GM12875 (cell line): ENCODE data around the gene MBNL1.

Experiments
- H3K4me3 ChIP-seq: one replicate; pipeline ENCODE4 v1.5.1; 2011; ENCODE audit warnings: low read depth, low read length, control low read depth
- TF ChIP-seq, protein P1 (sequence below): IDR thresholded peaks from 2 replicates; pipeline ENCODE4 v1.5.1; 2011; ENCODE audit warnings: low read depth, mild to moderate bottlenecking, control low read depth, inconsistent platforms, low read length, moderate library complexity, borderline replicate concordance; ENCODE audit not compliant: insufficient read depth

Gene MBNL1

DNA sequence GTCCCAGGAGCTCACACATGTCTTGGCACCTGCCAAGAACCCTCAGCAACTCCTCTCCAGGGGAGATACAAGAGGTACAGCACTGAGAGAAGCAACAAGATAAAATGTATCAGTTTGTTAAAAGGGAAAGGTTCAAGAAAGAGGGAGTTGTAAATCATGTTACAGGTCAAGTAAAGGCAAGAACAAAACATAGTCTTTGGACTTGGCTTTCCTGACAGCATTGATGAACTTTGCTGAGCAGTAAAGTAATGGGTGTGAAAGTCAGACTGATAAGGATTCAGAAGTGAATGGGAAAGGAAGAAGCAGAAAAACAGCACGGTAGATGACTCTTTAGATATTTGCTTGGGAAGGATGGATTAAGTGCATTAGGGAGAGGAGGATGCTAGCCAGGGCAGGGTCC is 27.1 kb downstream of the MBNL1 start:
- TF ChIP-seq, protein P1, sequence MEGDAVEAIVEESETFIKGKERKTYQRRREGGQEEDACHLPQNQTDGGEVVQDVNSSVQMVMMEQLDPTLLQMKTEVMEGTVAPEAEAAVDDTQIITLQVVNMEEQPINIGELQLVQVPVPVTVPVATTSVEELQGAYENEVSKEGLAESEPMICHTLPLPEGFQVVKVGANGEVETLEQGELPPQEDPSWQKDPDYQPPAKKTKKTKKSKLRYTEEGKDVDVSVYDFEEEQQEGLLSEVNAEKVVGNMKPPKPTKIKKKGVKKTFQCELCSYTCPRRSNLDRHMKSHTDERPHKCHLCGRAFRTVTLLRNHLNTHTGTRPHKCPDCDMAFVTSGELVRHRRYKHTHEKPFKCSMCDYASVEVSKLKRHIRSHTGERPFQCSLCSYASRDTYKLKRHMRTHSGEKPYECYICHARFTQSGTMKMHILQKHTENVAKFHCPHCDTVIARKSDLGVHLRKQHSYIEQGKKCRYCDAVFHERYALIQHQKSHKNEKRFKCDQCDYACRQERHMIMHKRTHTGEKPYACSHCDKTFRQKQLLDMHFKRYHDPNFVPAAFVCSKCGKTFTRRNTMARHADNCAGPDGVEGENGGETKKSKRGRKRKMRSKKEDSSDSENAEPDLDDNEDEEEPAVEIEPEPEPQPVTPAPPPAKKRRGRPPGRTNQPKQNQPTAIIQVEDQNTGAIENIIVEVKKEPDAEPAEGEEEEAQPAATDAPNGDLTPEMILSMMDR, result no peak
- no peak overlapping the region for H3K4me3 ChIP-seq

DNA sequence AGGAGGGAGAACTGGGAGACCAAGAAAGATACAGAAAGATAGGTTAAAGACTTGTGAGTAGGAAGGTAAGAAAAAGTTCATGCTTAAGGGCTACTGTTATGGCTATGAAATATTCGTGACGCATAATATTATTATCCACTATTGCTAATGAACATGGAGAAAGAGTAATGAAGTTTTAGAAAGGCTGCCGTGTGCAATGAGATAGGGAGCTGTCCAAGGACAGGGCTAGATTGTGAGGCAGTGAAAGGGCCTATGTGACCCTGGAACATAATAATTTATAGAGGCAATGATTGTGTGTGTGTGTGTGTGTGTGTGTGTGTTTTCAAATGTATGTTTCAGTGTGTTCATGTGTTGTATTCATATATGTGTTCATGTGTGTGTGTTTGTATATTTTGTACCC is 27.7 kb downstream of the MBNL1 start:
- TF ChIP-seq, protein P1, result no peak
- no peak overlapping the region for H3K4me3 ChIP-seq

DNA sequence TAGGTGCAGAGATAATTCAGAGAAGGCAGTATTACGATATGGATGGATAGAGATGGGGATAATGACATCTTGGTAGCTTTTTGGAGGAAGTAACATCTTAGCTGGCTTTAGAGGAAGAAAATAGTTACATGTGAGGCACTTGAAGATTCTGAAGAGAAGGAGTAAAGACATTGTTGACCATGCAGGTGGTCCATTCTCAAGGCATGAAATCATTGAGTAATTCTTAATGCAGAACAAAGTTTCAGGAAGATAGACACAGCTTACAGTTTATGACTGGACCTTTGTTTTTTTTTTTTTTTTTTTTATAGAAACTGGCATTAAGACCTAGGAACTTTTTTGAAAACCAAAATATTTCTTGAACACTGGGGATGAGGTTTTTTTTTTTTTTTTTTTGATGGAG is 28.2 kb downstream of the MBNL1 start:
- TF ChIP-seq, protein P1, result no peak
- H3K4me3 ChIP-seq, result no peak overlapping the region

DNA sequence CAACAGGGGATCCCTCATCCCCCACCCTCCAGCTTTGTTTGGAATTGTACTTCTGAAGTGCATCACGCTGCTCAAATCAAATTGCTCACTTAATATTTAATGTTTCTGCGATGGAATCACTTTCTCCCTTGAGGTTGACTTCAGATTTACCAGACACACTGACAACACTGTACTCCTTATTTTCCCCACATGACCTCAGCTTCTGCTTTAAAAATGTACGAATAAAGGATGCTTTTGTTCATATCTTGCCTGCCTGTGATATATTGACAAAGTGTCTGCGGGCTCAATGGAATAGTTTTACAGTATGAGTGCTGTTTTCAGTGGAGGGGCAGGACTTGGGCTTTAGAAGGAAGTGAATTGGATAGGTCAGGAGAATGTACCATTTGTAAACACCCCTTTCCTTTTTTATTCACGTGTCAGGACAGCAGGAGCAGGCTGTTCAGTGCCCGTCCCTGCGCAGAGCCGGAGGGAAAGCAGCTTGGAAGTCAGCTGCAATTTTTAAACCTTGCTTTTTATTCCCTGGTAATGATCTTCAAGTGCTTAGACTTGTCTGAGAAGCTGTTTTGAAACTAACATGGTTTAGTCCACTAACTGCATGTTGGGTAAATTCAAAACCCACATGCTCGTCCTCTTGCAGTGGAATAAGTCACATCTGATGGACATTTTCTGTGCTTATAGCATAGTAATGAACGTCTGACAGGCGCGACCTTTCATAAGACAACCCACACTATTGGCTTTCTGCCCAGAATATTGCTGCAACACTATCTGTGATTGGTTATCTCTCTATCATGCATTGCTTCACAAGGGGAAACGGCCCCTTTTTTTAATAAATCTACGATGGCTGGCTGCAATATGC is 29.9 kb downstream of the MBNL1 start:
- no peak overlapping the region for H3K4me3 ChIP-seq
- TF ChIP-seq, protein P1, result no peak

DNA sequence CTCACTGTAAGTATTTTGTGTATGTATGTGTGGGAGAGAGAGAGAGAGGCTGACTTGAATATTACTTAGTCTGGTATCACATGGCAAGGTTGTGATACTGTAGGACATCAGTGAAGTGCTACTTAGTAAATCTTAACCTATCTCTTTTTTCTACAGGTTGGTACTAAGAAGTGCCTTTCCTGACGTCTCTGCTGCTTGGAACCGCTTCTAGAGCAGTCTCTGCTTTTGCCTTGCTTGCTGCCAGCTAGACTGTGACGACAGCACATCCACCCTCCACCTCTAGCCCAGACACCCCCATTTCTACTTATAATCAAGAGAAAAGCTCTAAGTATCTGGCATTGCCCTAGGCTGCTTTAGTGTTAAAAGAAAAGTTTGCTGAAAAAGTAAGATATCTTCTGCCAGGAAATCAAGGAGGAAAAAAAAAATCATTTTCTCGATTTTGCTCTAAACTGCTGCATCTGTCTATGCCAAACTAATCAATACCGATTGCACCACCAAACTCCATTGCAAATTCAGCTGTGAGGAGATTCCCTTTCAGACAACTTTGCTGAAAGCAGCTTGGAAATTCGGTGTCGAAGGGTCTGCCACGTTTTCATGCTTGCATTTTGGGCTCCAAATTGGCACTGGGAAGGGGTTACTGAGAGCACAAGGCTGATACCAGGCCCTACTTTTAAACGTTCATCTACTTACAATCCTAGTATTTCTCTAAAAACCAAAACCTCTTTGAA is 30.7 kb downstream of the MBNL1 start:
- no peak overlapping the region for H3K4me3 ChIP-seq
- TF ChIP-seq, protein P1, result no peak

DNA sequence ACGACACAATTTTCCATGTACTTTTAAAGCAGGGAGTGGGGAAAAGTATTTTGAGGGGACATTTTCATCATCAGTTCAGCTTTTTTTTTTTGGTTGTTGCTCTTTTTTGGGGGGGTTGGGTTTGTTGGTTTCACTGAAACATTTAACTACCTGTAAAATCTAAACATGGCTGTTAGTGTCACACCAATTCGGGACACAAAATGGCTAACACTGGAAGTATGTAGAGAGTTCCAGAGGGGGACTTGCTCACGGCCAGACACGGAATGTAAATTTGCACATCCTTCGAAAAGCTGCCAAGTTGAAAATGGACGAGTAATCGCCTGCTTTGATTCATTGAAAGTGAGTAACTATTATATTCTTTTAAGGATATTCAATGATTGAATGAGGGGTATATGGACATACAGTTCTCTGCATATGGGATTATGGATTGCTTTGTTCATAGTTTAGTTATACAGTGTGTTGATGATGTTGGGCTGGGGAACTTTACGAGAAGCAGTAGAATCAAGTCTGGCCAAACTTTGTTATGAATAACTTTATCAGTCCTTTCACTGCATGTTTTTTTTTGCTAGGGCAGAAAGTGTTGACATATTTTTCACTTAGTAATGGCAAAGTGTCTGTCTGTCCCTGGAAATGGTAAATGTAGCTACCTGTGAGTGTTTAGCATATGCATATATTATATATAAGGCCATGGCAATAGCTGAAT is 31.5 kb downstream of the MBNL1 start:
- TF ChIP-seq, protein P1, result no peak
- H3K4me3 ChIP-seq, result no peak overlapping the region

DNA sequence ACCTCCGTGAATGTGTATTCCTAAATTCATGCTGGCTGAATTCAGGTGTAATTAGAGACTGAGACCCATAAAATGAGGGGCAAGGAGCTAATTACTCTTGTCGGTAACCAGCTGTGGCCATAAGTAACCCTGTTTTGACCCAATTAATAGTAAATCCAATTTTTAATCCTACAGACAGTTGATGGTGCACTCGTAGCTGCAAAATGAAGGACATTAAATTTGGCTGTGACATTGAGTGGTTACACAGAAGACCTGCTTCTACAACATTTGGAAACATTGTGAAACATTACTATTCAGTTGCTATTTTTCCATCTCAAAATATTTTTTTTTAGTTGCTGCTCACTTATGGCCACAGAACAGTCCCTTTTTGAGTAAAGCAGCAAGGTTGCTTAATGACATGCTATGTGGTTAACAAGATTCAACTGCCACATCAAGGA is 33.0 kb downstream of the MBNL1 start:
- peak overlapping the region; percentile 21 for H3K4me3 ChIP-seq

More for the DNA sequence above, 33.0 kb downstream of the MBNL1 start:
- TF ChIP-seq, protein P1, result no peak
